Mesothelial cell of epicardium (in vitro differentiated cells): ENCODE results near the gene CCDC34. TPM values are rescaled to one million over a fixed set of nuclear protein-coding genes. Genes with fewer than 3 reads are reported as not detected.
"Not testable (repeated sequence)": the region's sequence is repeated elsewhere in the genome, so short reads cannot be mapped to it uniquely, and the experiment has no call there.

Experiments used
- DNase-seq, 2 experiments: peaks; one replicate each; pipeline ENCODE4 v3.0.0; 2021; ENCODE audit warnings: low spot score in 2 of 2; ENCODE audit not compliant: unreplicated experiment in 2 of 2
- H3K27ac Mint-ChIP-seq: 2 replicates; pipeline ENCODE4 v1.8.0; 2021; ENCODE audit warnings: mixed read lengths
- H3K27me3 Mint-ChIP-seq: 2 replicates; pipeline ENCODE4 v1.8.0; 2021; ENCODE audit warnings: low read depth, mixed read lengths
- H3K36me3 Mint-ChIP-seq: 2 replicates; pipeline ENCODE4 v1.8.0; 2021; ENCODE audit warnings: mixed read lengths
- H3K4me1 Mint-ChIP-seq: 2 replicates; pipeline ENCODE4 v1.8.0; 2021; ENCODE audit warnings: mixed read lengths
- H3K4me3 Mint-ChIP-seq: 2 replicates; pipeline ENCODE4 v1.8.0; 2021; ENCODE audit warnings: mild to moderate bottlenecking, moderate library complexity, mixed read lengths
- H3K9me3 Mint-ChIP-seq: 2 replicates; pipeline ENCODE4 v1.8.0; 2021; ENCODE audit warnings: mixed read lengths
- total RNA-seq: library from RNA; stranded (reverse); gene quantifications from 3 replicates; pipeline ENCODE4 v1.2.1, GENCODE V29; 2021
- TF ChIP-seq, protein P1 (sequence below): fragments of 200-600 bp; sonication (generic); IDR thresholded peaks from one replicate; pipeline ENCODE4 v1.5.0; 2021; ENCODE audit warnings: antibody characterized with exemption; ENCODE audit not compliant: unreplicated experiment

The CCDC34 gene
- total RNA-seq, 1 donor from 2014 or later = 13.9 TPM

DNA sequence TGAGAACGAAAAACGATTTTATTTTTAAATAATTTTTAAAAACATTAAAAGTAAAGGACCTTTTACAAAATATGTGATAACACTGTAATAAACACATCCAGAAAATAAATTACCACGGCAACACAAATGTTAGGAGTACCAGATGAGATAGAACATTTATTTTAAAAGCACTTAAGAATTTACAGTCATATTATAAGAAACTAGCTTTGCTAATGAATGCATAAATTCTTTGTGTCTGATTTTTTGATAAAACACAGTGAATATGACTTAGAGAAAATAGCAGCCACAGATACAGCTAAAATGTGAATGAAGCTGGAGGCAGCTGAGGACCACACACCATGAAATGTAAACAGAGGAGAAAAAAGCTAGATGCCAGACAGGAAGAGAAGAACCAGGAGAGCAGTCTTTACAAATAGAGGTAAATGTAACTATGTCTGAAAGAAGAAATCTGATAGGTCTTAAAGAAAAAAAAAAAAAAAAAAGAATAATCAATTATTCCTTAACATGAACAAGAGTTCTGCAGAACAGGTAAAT is 14.6 kb downstream of the CCDC34 start:
- Mint-ChIP-seq H3K36me3 (peaks cover 22% of the 10 kb centered on the region), H3K27me3 (no peaks in the 10 kb centered on the region), H3K4me1 (peaks cover 18% of the 10 kb centered on the region), H3K9me3 (peaks cover 5% of the 10 kb centered on the region), H3K4me3 (no peak overlapping the region), H3K27ac (no peak overlapping the region)
- TF ChIP-seq, protein P1, sequence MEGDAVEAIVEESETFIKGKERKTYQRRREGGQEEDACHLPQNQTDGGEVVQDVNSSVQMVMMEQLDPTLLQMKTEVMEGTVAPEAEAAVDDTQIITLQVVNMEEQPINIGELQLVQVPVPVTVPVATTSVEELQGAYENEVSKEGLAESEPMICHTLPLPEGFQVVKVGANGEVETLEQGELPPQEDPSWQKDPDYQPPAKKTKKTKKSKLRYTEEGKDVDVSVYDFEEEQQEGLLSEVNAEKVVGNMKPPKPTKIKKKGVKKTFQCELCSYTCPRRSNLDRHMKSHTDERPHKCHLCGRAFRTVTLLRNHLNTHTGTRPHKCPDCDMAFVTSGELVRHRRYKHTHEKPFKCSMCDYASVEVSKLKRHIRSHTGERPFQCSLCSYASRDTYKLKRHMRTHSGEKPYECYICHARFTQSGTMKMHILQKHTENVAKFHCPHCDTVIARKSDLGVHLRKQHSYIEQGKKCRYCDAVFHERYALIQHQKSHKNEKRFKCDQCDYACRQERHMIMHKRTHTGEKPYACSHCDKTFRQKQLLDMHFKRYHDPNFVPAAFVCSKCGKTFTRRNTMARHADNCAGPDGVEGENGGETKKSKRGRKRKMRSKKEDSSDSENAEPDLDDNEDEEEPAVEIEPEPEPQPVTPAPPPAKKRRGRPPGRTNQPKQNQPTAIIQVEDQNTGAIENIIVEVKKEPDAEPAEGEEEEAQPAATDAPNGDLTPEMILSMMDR = no peak
- DNase-seq = no peak

DNA sequence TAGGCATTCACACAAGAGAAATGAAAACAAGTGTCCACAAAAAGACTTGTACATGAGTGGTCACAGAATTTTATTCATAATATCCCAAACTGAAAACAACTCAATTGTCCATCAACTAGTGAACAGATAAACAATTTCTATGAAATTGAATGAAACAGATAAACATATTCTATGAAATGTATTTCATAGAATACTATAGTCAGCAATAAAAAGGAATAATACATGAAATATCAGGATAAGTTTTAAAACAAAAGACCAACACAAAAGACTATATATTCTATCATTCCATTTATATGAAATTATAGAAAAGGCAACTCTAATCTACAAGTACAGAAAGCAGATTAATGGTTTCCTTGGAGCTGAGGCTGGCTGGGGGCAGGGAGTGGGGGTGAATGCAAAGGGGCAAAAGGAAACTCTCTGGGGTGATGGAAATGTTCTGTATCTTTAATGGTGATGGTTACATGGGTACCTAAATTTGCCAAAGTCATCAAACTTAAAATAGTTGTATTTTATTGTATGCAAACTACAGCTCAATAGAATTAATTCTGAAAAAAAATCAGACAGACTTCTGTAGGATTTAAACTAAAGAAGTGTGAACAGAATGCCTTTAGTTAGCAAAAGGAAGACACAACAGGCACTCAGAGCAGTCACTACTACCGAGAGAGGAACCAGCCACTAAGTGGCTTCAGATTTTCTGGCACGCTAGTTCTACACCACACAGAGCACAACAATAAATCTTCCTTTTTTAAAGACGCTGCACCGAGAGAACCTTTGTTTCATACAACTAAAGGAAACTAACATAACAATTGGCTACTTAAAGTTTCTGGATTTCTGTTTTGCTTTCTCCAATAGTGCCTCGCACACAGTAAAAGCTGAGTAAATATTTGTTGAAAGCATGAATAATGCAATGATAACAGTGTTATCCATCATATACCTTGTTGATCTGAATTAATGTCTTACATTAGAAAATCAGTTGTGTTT is 15.4 kb downstream of the CCDC34 start:
- Mint-ChIP-seq H3K27ac (no peak overlapping the region), H3K4me3 (no peak overlapping the region), H3K9me3 (peaks cover 7% of the 10 kb centered on the region), H3K4me1 (peaks cover 18% of the 10 kb centered on the region), H3K27me3 (no peaks in the 10 kb centered on the region), H3K36me3 (peaks cover 26% of the 10 kb centered on the region)
- TF ChIP-seq, protein P1 = no peak
- DNase-seq = no peak

DNA sequence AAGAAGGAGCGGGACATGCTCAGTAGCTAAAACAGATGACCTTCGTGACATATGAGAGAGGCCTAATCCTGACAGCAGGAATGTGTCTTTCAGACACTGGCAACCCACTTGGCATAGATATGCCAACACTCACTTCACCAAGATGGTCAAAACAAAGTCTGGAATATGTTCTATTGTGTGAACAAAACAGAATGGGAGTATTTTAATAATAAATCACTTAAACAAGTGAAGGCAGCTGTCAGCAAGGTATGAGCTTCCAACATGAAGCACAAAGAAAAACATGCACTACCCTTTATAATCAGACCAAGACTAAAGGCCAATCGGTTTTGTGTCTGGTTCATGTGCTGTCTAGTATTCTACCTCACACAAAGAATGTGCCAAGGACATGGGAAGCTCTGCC is 23.1 kb downstream of the CCDC34 start:
- Mint-ChIP-seq H3K36me3 (peaks cover 17% of the 10 kb centered on the region), H3K4me1 (peaks cover 2% of the 10 kb centered on the region), H3K27ac (peak overlapping the region; percentile 34), H3K9me3 (peaks cover 9% of the 10 kb centered on the region), H3K27me3 (no peaks in the 10 kb centered on the region), H3K4me3 (no peak overlapping the region)
- TF ChIP-seq, protein P1 = no peak
- no peak for DNase-seq

DNA sequence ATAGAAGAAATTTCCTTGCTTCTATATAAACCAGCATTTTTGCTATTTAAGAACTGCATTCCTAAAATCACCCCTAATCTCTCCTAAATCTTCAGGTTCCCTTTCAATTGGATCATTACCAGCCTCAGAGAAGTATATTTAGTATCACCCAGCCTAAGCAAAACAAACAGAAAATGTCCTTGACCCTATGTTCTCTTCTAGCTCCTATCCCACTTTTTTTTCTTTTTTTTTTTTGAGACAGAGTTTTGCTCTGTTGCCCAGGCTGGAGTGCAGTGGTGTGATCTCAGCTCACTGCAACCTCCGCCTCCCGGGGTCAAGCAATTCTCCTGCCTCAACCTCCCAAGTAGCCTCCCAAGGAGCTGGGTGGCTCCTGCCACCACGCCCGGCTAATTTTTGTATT is 28.3 kb downstream of the CCDC34 start:
- DNase-seq, H3K36me3 Mint-ChIP-seq, H3K27ac Mint-ChIP-seq, H3K4me3 Mint-ChIP-seq, H3K27me3 Mint-ChIP-seq, H3K9me3 Mint-ChIP-seq: not testable (repeated sequence)
- H3K4me1 Mint-ChIP-seq = peaks cover 18% of the 10 kb centered on the region

DNA sequence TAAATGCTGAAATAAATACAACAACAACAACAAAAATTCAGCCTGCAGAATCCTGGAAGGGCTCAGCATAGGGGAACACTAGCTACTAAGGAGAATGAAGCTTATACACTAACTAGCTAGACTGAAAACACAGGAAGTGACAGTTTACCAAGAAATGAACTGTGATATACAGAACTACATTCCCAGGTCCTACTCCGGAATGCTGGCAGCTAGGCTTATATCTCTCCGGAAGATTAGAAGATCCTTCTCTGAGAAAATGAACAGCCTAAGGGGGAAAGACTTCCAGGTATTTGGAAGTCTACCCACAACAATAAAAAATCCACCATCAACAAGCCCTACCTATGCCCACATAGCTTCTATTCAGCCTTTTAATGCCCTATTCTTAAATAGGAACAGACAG is 31.0 kb downstream of the CCDC34 start:
- no peak for DNase-seq
- Mint-ChIP-seq H3K27ac (peak overlapping the region; percentile 89), H3K4me3 (no peak overlapping the region), H3K36me3 (peaks cover 14% of the 10 kb centered on the region), H3K9me3 (peaks cover 7% of the 10 kb centered on the region), H3K27me3 (no peaks in the 10 kb centered on the region), H3K4me1 (peaks cover 18% of the 10 kb centered on the region)
- TF ChIP-seq, protein P1 = no peak

DNA sequence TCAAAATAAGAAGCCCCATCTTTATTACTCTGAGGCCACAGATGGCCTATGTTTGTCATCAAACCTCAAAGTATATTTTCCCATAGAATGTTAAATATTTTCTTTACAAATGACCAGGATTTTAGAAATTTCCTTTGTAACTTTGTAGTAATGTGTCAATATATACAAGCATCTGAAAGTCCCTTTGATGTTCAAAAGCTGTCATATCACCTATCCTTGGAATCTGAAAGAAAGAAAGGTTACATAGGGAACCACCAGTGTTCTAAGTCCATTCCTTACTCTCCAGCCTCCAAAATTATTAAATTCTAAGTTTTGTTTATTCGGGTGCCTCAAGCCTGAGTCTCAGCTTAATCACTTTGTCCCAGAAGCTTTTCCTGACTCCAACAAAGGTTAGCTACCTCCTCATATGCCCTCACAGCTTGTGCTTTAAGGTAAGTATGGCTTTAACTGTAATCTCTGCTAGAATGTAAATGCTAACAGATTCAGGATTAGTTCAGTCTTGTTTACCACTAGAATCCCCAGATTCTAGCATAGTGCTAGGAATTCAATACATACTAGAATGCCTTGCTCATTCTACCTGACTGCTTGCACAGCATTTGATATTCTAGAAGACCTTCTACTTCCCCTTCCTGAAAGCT is 32.3 kb downstream of the CCDC34 start:
- Mint-ChIP-seq H3K27ac (peak overlapping the region; percentile 6), H3K4me1 (peaks cover 18% of the 10 kb centered on the region), H3K27me3 (no peaks in the 10 kb centered on the region), H3K36me3 (peaks cover 23% of the 10 kb centered on the region), H3K9me3 (peaks cover 18% of the 10 kb centered on the region), H3K4me3 (no peak overlapping the region)
- no peak for DNase-seq
- TF ChIP-seq, protein P1 = no peak
